Colonic mucosa (tissue), 4 donors: ENCODE data around the gene DSG2. TPM values are rescaled to one million over a fixed set of nuclear protein-coding genes. Genes with fewer than 3 reads are reported as not detected.

Source experiments
- DNase-seq: peaks from one replicate; pipeline ENCODE4 v3.0.0-alpha.2; 2020
- H3K27ac ChIP-seq: fragments of 200-600 bp; one replicate; pipeline ENCODE4 v1.8.0; 2021
- H3K27me3 ChIP-seq: fragments of 200-600 bp; one replicate; pipeline ENCODE4 v1.8.0; 2021
- H3K36me3 ChIP-seq: fragments of 200-600 bp; one replicate; pipeline ENCODE4 v1.8.0; 2021
- H3K4me1 ChIP-seq: fragments of 200-600 bp; one replicate; pipeline ENCODE4 v1.8.0; 2021; ENCODE audit warnings: mild to moderate bottlenecking
- H3K4me3 ChIP-seq: fragments of 200-600 bp; one replicate; pipeline ENCODE4 v1.8.0; 2021
- H3K9ac ChIP-seq, 2 donors: one replicate each; pipeline ENCODE4 v1.7.0; 2013; ENCODE audit warnings: control low read depth in 2 of 2, low read depth in 2 of 2, low read length in 2 of 2
- H3K9me3 ChIP-seq: fragments of 200-600 bp; one replicate; pipeline ENCODE4 v1.8.0; 2021
- intact Hi-C: fragments of 100-400 bp; cut with DNase I; formaldehyde crosslinking; loops from one replicate; pipeline ENCODE4 v1.14.1; 2022
- total RNA-seq, 2 donors: library from RNA; stranded (reverse); fragmentation: NEBNext Ultra II Directional in 1 of 2; extraction: Animal tissue kit (Norgen Biotek cat#: 25700) in 1 of 2; gene quantifications; one replicate each; pipeline ENCODE4 v1.2.1, GENCODE V29; 2021
- TF ChIP-seq, protein P1 (sequence below): fragments of 200-600 bp; IDR thresholded peaks from one replicate; pipeline ENCODE4 v1.8.0; 2022; ENCODE audit warnings: antibody characterized with exemption, mild to moderate bottlenecking
- donor health status: healthy.
- donor health status: DM: no; HTN: no; CAD: no.
- donor health status: DM: no; HTN: no; CAD: no.

DSG2 gene
- total RNA-seq, 2 donors from 2014 or later = 237 to 308 TPM

GRCh38 chr18:31565345-31565744, 67.4 kb downstream of the DSG2 start:
- H3K4me1 ChIP-seq = no peaks in the 10 kb centered on the region
- peak overlapping the region; percentile 9 for H3K27ac ChIP-seq
- no peaks in the 10 kb centered on the region for H3K36me3 ChIP-seq
- H3K27me3 ChIP-seq = no peaks in the 10 kb centered on the region
- TF ChIP-seq, protein P1, sequence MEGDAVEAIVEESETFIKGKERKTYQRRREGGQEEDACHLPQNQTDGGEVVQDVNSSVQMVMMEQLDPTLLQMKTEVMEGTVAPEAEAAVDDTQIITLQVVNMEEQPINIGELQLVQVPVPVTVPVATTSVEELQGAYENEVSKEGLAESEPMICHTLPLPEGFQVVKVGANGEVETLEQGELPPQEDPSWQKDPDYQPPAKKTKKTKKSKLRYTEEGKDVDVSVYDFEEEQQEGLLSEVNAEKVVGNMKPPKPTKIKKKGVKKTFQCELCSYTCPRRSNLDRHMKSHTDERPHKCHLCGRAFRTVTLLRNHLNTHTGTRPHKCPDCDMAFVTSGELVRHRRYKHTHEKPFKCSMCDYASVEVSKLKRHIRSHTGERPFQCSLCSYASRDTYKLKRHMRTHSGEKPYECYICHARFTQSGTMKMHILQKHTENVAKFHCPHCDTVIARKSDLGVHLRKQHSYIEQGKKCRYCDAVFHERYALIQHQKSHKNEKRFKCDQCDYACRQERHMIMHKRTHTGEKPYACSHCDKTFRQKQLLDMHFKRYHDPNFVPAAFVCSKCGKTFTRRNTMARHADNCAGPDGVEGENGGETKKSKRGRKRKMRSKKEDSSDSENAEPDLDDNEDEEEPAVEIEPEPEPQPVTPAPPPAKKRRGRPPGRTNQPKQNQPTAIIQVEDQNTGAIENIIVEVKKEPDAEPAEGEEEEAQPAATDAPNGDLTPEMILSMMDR = no peak
- intact Hi-C loops = no loop called here
- H3K4me3 ChIP-seq = no peak overlapping the region
- no peak for DNase-seq
- H3K9me3 ChIP-seq = no peaks in the 10 kb centered on the region
- no peak overlapping the region for H3K9ac ChIP-seq

DNA sequence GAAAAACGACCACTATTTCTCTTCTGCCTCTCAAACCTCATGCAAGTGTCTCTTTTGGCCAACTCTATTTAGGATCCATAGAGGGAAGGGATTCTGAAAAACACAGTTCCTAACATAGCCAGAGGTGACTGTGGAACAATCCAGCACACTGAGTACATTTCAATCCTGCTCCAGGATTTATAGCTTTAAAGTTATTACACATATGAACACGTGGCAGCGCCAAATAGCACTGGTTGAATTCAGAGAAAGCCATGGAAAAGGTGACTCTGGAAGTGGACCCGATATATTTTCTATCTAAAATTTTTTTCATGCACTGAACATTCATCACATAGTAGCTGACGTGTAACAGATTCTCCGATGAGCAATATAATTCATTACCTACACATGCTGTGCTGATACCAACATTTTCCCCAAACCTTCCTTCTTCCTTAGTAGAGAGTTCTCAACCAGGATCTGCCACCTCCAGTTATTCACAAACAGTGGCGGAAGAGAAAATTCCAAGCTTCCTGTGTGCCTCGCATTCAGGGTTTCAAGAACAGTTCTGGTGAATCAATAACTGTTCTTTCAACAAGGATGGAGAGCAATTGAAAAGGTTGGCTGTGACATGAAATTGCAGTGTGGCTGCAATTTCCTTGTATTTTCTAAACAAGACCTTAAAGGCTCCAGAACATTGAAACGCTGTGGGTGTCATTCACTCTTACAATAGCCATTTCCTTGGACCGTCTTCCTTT, 68.0 kb downstream of the DSG2 start:
- H3K36me3 ChIP-seq = no peaks in the 10 kb centered on the region
- no peaks in the 10 kb centered on the region for H3K27me3 ChIP-seq
- no peak overlapping the region for H3K9ac ChIP-seq
- DNase-seq = no peak
- peak overlapping the region; percentile 9 for H3K27ac ChIP-seq
- H3K4me3 ChIP-seq = no peak overlapping the region
- no peaks in the 10 kb centered on the region for H3K9me3 ChIP-seq
- TF ChIP-seq, protein P1 = no peak
- H3K4me1 ChIP-seq = no peaks in the 10 kb centered on the region
- intact Hi-C loops = no loop called here

DNA sequence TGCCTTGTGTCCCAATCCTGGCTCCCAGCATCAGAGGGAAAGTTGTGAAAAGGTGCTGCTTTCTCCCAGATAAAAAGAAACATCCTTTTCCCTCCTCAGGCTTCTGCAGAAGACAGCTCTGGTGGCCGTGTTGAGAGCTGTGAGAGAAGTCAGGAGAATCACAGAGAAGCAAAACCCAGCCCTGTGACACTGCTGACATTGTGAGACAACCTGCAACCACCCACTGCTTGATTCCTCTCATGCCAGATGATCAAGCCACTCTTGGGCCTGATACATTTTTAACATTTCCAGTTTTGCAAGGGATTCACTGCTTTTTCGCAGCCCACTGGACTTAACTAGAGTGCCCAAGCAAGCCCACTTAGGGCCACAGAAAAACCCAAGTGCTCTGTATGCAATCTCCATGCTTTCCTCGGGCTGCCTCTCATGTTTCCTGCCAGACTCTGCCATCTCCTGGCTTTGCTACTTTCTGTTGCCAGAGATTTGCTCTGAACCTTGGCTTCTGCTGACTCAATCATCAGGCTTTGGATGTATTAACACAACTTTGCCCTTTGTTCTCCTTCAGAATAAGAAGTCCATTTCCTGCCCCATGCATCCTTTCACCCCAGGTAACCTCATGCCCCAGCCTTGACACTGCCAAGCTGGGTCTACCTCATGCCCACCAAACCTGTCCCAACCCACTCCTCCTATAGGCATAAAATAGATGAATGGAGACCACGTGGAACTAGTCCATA, 68.8 kb downstream of the DSG2 start:
- intact Hi-C loops = no loop called here
- Histone ChIP-seq H3K4me3 (no peak overlapping the region), H3K27ac (no peak overlapping the region), H3K9ac (no peak overlapping the region), H3K27me3 (no peaks in the 10 kb centered on the region), H3K36me3 (no peaks in the 10 kb centered on the region), H3K9me3 (no peaks in the 10 kb centered on the region), H3K4me1 (no peaks in the 10 kb centered on the region)
- DNase-seq = no peak
- TF ChIP-seq, protein P1 = no peak

- no peaks in the 10 kb centered on the region for H3K27me3 ChIP-seq
- intact Hi-C loops = no loop called here
- no peak for DNase-seq
- no peaks in the 10 kb centered on the region for H3K36me3 ChIP-seq
- no peak overlapping the region for H3K4me3 ChIP-seq
- no peak overlapping the region for H3K27ac ChIP-seq
- no peaks in the 10 kb centered on the region for H3K4me1 ChIP-seq
- no peak overlapping the region for H3K9ac ChIP-seq
- TF ChIP-seq, protein P1 = no peak
- no peaks in the 10 kb centered on the region for H3K9me3 ChIP-seq
Measured at GRCh38 chr18:31572368-31572767, 74.4 kb downstream of the DSG2 start.

DNA sequence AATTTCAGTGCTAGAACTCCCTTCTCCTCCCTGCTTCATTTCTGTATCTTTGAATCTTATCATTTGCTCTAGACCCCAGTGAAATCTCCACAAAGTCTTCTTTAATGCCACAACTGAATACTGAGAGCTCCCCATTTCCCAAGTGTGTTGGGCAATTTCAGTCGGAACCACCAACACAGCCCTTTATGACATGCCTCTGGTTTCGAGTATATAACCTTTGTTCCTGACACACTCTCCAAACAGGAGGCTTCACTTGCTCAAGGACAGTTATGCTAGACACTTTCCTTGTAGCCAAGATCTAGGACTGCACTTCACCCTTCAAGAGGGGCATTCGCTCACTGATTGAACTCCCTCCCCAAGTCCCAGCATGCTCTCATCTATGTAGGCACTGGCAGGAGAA, 75.1 kb downstream of the DSG2 start:
- no peak for DNase-seq
- H3K27ac ChIP-seq = no peak overlapping the region
- TF ChIP-seq, protein P1 = no peak
- no peaks in the 10 kb centered on the region for H3K4me1 ChIP-seq
- no peak overlapping the region for H3K4me3 ChIP-seq
- H3K9me3 ChIP-seq = no peaks in the 10 kb centered on the region
- no peak overlapping the region for H3K9ac ChIP-seq
- intact Hi-C loops = no loop called here
- no peaks in the 10 kb centered on the region for H3K27me3 ChIP-seq
- H3K36me3 ChIP-seq = no peaks in the 10 kb centered on the region
